ENCODE data around the gene DCP2. TPM values are rescaled to one million over a fixed set of nuclear protein-coding genes. Genes with fewer than 3 reads are reported as not detected.

DCP2 gene
- total RNA-seq, 4 donors from 2014 or later: 9.8 to 30.9 (median 27.2) TPM

DNA sequence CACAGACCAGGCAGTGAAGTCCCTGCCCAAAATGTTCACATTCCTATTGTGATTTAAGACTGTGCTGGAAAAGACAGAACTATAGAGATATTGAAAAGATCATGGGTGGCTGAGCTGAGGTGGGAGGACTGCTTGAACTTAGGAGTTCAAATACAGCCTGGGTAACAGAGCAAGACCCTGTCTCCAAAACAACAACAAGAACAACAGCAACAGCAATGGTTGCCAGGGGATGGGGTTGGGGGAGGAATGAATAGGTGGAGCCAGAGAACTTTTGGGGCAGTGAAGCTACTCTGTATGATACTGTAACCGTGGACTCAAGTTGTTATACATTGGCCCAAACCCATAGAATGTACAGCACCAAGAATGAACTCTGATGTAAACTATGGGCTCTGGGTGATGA lies 88.2 kb downstream of the DCP2 start:
- in situ Hi-C loops (cut with MboI; ENCODE audit: low sequenced_read_pairs in 4 of 4) (no loop called here), intact Hi-C loops (cut with DNase I; ENCODE audit: low total_unique reads) (no loop called here)
- Histone ChIP-seq H3K4me1 (no peaks in the 10 kb centered on the region), H3K27ac (no peak overlapping the region), H3K36me3 (peaks cover 0 to 6% of the 10 kb centered on the region in 2 donors), H3K27me3 (no peaks in the 10 kb centered on the region), H3K4me3 (no peak overlapping the region), H3K9me3 (no peaks in the 10 kb centered on the region)
- ATAC-seq: no peak
- TF ChIP-seq, protein P1, sequence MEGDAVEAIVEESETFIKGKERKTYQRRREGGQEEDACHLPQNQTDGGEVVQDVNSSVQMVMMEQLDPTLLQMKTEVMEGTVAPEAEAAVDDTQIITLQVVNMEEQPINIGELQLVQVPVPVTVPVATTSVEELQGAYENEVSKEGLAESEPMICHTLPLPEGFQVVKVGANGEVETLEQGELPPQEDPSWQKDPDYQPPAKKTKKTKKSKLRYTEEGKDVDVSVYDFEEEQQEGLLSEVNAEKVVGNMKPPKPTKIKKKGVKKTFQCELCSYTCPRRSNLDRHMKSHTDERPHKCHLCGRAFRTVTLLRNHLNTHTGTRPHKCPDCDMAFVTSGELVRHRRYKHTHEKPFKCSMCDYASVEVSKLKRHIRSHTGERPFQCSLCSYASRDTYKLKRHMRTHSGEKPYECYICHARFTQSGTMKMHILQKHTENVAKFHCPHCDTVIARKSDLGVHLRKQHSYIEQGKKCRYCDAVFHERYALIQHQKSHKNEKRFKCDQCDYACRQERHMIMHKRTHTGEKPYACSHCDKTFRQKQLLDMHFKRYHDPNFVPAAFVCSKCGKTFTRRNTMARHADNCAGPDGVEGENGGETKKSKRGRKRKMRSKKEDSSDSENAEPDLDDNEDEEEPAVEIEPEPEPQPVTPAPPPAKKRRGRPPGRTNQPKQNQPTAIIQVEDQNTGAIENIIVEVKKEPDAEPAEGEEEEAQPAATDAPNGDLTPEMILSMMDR (IDR thresholded peaks at IDR 0.05 in 4 of 5, conservative IDR thresholded peaks at IDR 0.05 in 1 of 5): no peak
- no peak for TF ChIP-seq POLR2A (IDR thresholded peaks at IDR 0.05)
- DNase-seq: no peak

DNA sequence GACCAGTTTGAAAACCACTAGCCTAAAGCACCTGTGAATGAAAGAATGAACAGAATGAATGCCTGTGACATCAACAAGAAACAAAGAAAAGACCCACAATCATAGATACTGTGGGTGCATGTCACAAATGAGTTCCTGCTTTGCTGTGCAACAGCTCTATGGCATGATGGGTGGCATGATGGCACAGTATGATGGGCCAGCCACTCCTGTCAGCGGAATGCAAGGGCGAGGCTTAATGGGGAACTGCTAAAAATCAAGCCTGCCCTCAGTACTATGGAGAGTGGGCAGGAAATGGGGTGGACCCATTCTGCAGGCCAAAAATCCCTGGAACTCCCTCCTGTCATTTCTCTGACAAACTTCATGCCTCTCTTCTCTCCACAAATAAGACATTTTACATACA lies 89.0 kb downstream of the DCP2 start:
- TF ChIP-seq, protein P1 (IDR thresholded peaks at IDR 0.05 in 4 of 5, conservative IDR thresholded peaks at IDR 0.05 in 1 of 5): no peak
- TF ChIP-seq POLR2A (IDR thresholded peaks at IDR 0.05): no peak
- H3K9me3 ChIP-seq: no peaks in the 10 kb centered on the region
- intact Hi-C loops (cut with DNase I; ENCODE audit: low total_unique reads) (no loop called here), in situ Hi-C loops (cut with MboI; ENCODE audit: low sequenced_read_pairs in 4 of 4) (no loop called here)
- H3K4me1 ChIP-seq: no peaks in the 10 kb centered on the region
- no peak for DNase-seq
- H3K27me3 ChIP-seq: no peaks in the 10 kb centered on the region
- H3K4me3 ChIP-seq: no peak overlapping the region
- peaks cover 0 to 6% of the 10 kb centered on the region in 2 donors for H3K36me3 ChIP-seq
- H3K27ac ChIP-seq: no peak overlapping the region
- ATAC-seq: no peak

DNA sequence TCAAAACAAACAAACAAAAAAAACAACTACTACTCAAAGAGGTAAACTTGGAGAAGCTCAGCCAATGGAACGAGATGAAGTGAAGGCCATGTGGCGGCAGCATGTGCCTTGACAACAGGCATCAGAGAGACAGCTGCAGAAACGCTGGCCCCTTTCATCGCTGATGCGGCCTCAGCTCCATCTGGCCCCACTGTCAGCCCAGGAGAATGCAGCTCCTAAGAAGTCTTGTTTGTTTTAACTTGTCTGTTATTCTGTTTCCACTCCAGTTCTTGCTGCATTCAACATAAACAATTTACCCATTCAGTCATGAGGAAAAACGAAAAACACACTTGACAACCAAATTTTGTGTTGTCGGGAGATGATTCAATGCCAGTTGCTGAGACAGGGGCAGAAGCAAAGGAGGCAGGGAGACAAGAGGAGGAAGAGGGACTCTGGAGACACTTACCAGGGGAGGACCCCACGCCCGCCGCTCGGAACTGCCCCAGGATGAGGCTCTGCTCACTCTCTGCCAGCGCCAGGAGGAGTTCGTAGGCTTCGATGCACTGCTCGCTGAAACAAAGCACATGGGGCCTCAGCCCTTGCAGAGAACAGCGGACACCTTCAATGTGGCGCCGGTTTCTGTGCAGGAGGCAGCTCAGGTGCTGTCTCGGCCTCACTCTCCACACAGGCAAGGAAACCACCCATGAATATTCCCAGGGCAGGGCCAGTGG lies 91.2 kb downstream of the DCP2 start:
- intact Hi-C loops (cut with DNase I; ENCODE audit: low total_unique reads): no loop called here
- Histone ChIP-seq H3K4me1 (no peaks in the 10 kb centered on the region), H3K27me3 (no peaks in the 10 kb centered on the region), H3K36me3 (peaks cover 0 to 6% of the 10 kb centered on the region in 2 donors), H3K27ac (no peak overlapping the region), H3K4me3 (no peak overlapping the region), H3K9me3 (no peaks in the 10 kb centered on the region)
- DNase-seq (no peak), ATAC-seq (no peak)
- in situ Hi-C loops (cut with MboI; ENCODE audit: low sequenced_read_pairs in 4 of 4): no loop called here
- TF ChIP-seq, protein P1 (IDR thresholded peaks at IDR 0.05 in 4 of 5, conservative IDR thresholded peaks at IDR 0.05 in 1 of 5): no peak
- TF ChIP-seq POLR2A (IDR thresholded peaks at IDR 0.05): no peak

- no peaks in the 10 kb centered on the region for H3K4me1 ChIP-seq
- TF ChIP-seq POLR2A (IDR thresholded peaks at IDR 0.05): no peak
- TF ChIP-seq, protein P1 (IDR thresholded peaks at IDR 0.05 in 4 of 5, conservative IDR thresholded peaks at IDR 0.05 in 1 of 5): no peak
- in situ Hi-C loops (cut with MboI; ENCODE audit: low sequenced_read_pairs in 4 of 4): no loop called here
- H3K36me3 ChIP-seq: peaks cover 0 to 6% of the 10 kb centered on the region in 2 donors
- no peaks in the 10 kb centered on the region for H3K27me3 ChIP-seq
- intact Hi-C loops (cut with DNase I; ENCODE audit: low total_unique reads): no loop called here
- H3K9me3 ChIP-seq: no peaks in the 10 kb centered on the region
- ATAC-seq (no peak), DNase-seq (no peak)
- no peak overlapping the region for H3K4me3 ChIP-seq
- no peak overlapping the region for H3K27ac ChIP-seq
Measured at GRCh38 chr5:113068559-113068958, 92.0 kb downstream of the DCP2 start.

Other genes starting within 250 kb of the DCP2 start
- gene APC, start 238.9 kb upstream of the DCP2 start, total RNA-seq: 100 to 1,000 TPM in 1 of 4 donors, 10 to 100 TPM in 3; 50.1 to 102 (median 60.4) TPM
- 10 to 100 TPM; 40.4 to 63.8 (median 55.0) TPM for gene SRP19, start 115.5 kb upstream of the DCP2 start, total RNA-seq
- gene REEP5, start 54.6 kb upstream of the DCP2 start, total RNA-seq: 100 to 1,000 TPM in 2 of 4 donors, 10 to 100 TPM in 2; 67.2 to 116 (median 89.9) TPM